IMR-90 (cell line): ENCODE measurements around the gene OR2M7.
"Not testable (repeated sequence)": the region's sequence is repeated elsewhere in the genome, so short reads cannot be mapped to it uniquely, and the experiment has no call there.

ENCODE experiments used
- CEBPB ChIP-seq: IDR thresholded peaks from 2 replicates; pipeline ENCODE4 v1.6.1; 2012; ENCODE audit warnings: low read depth, low read length, improper control_type of control experiment
- CTCF ChIP-seq: conservative IDR thresholded peaks from 2 replicates; pipeline ENCODE4 v1.5.1; 2012; ENCODE audit warnings: mild to moderate bottlenecking, low read depth, low read length, improper control_type of control experiment
- MXI1 ChIP-seq: IDR thresholded peaks from 2 replicates; pipeline ENCODE4 v1.6.1; 2012; ENCODE audit warnings: low read depth, mild to moderate bottlenecking, low read length, moderate library complexity, borderline replicate concordance
- POLR2A ChIP-seq: IDR thresholded peaks from 2 replicates; pipeline ENCODE4 v1.6.1; 2012; ENCODE audit warnings: mild to moderate bottlenecking, low read depth, low read length
- RCOR1 ChIP-seq: IDR thresholded peaks from 2 replicates; pipeline ENCODE4 v1.6.1; 2012; ENCODE audit warnings: mild to moderate bottlenecking, low read length, improper control_type of control experiment; ENCODE audit not compliant: insufficient replicate concordance
- RFX5 ChIP-seq: IDR thresholded peaks from 2 replicates; pipeline ENCODE4 v1.8.0; 2012; ENCODE audit warnings: low read depth, mild to moderate bottlenecking, low read length, moderate library complexity
- SMC3 ChIP-seq: fragments of 150-350 bp; IDR thresholded peaks from 2 replicates; pipeline ENCODE4 v1.6.1; 2016; ENCODE audit warnings: low read depth, mild to moderate bottlenecking, antibody characterized with exemption, low read length, moderate library complexity
- TF ChIP-seq, protein P1 (sequence below): fragments of 150-350 bp; IDR thresholded peaks from 2 replicates; pipeline ENCODE4 v1.6.1; 2017; ENCODE audit warnings: mild to moderate bottlenecking, antibody characterized with exemption, low read length, low read depth

GRCh38 chr1:248306740-248307139 lies 17.6 kb downstream of the OR2M7 start:
- TF ChIP-seq CTCF, RCOR1, POLR2A, RFX5, SMC3, CEBPB, MXI1: not testable (repeated sequence)
- TF ChIP-seq, protein P1, sequence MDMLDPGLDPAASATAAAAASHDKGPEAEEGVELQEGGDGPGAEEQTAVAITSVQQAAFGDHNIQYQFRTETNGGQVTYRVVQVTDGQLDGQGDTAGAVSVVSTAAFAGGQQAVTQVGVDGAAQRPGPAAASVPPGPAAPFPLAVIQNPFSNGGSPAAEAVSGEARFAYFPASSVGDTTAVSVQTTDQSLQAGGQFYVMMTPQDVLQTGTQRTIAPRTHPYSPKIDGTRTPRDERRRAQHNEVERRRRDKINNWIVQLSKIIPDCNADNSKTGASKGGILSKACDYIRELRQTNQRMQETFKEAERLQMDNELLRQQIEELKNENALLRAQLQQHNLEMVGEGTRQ: not testable (repeated sequence)
